Activated T-cell treated with anti-CD3 and anti-CD28 coated beads, Interleukin-2, amount 50 U/mL, for 4 hours (primary cell): Measurements from ENCODE around the gene MDH2. TPM values are rescaled to one million over a fixed set of nuclear protein-coding genes. Genes with fewer than 3 reads are reported as not detected.
"Not testable (repeated sequence)": the region's sequence is repeated elsewhere in the genome, so short reads cannot be mapped to it uniquely, and the experiment has no call there.

ENCODE experiments used
- ATAC-seq, 2 donors: fragments of 200-7000 bp; cut with Tn5 transposase; one replicate each; pipeline ENCODE4 v1.10.0; 2021
- DNase-seq: peaks from one replicate; pipeline ENCODE4 v3.0.0-alpha.2; 2020
- H3K27me3 Mint-ChIP-seq: one replicate; pipeline ENCODE4 v1.8.0; 2021; ENCODE audit warnings: low read depth, mixed read lengths
- H3K36me3 Mint-ChIP-seq: one replicate; pipeline ENCODE4 v1.8.0; 2022; ENCODE audit warnings: mixed read lengths; ENCODE audit not compliant: insufficient read depth
- H3K4me1 Mint-ChIP-seq: one replicate; pipeline ENCODE4 v1.8.0; 2021; ENCODE audit warnings: low read depth, mixed read lengths
- H3K4me3 Mint-ChIP-seq: one replicate; pipeline ENCODE4 v1.8.0; 2021; ENCODE audit warnings: mild to moderate bottlenecking, moderate library complexity, mixed read lengths
- H3K9me3 Mint-ChIP-seq: one replicate; pipeline ENCODE4 v1.8.0; 2021; ENCODE audit warnings: mixed read lengths
- total RNA-seq, 3 donors: library from RNA; stranded (reverse); gene quantifications; one replicate each; pipeline ENCODE4 v1.2.1, GENCODE V29; 2021

MDH2 gene
- total RNA-seq, 3 donors from 2014 or later: 274 to 310 (median 296) TPM

DNA sequence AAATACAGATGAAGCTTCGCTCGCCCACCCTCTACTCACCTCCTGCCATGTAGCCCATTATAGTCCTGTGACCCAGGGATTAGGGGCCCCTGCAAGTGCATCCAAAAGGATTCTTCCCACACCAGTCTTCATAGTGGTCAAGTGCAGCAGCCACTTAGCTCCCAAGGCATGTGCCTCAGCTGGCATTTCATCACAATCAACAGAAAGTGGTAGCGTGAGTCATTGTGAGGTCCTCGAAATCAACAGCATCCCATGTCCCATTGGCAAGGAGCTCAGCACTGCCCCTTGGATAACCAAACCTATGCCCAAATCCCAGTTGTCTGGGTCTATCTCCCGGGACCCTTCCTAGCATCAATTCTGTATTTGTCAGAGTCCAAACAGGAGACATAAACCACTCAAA lies 45.6 kb downstream of the MDH2 start:
- not testable (repeated sequence) for H3K36me3 Mint-ChIP-seq, H3K4me1 Mint-ChIP-seq, H3K9me3 Mint-ChIP-seq, DNase-seq, ATAC-seq, H3K4me3 Mint-ChIP-seq, H3K27me3 Mint-ChIP-seq

GRCh38 chr7:76094326-76094725 lies 46.4 kb downstream of the MDH2 start:
- H3K36me3 Mint-ChIP-seq, H3K4me3 Mint-ChIP-seq, H3K27me3 Mint-ChIP-seq, H3K4me1 Mint-ChIP-seq, H3K9me3 Mint-ChIP-seq, ATAC-seq, DNase-seq: not testable (repeated sequence)

DNA sequence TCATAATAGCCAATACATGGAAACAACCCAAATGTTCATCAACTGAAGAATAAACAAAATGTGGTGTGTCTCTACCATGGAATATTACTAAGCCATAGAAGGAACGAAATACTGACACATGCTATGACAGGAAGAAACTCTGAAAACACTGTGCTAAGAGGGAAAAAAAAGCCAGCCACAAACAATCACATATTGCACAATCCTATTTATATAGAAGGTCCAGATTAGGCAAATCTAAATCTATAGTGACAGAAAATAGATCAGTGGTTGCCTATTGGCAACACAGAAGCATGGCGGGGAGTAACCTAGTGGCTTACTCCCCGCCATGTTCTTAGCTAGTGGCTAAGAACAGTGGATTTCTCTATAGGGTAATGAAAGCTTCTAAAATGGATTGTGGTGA lies 48.0 kb downstream of the MDH2 start:
- ATAC-seq: no peak
- peaks cover 3% of the 10 kb centered on the region for H3K27me3 Mint-ChIP-seq
- H3K4me3 Mint-ChIP-seq: no peak overlapping the region
- DNase-seq: no peak
- no peaks in the 10 kb centered on the region for H3K9me3 Mint-ChIP-seq
- H3K4me1 Mint-ChIP-seq: no peaks in the 10 kb centered on the region
- no peaks in the 10 kb centered on the region for H3K36me3 Mint-ChIP-seq

- DNase-seq, H3K4me1 Mint-ChIP-seq, ATAC-seq, H3K36me3 Mint-ChIP-seq, H3K27me3 Mint-ChIP-seq, H3K4me3 Mint-ChIP-seq, H3K9me3 Mint-ChIP-seq: not testable (repeated sequence)
Measured at GRCh38 chr7:76101693-76102437, 54.0 kb downstream of the MDH2 start.

DNA sequence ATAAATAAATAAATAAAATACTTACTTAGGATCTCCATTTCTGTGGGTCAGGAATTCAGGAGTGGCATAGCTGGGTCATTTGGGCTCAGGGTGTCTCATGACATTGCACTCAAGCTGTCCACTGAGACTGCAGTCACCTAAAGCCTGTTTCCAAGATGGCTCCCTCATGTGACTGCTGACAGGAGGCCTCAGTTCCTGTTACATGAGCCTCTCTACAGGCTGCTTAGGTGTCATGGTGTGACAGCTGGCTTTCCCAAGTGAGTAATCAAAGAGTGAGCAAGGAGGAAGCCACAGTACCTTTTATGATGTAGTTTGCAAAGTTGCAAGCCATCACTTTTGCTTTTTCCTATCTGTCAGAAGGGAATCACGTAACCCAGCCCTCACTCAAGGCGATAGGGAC lies 55.9 kb downstream of the MDH2 start:
- peak; percentile 79 to 83 for ATAC-seq
- H3K4me3 Mint-ChIP-seq, H3K27me3 Mint-ChIP-seq, H3K9me3 Mint-ChIP-seq, DNase-seq, H3K36me3 Mint-ChIP-seq, H3K4me1 Mint-ChIP-seq: not testable (repeated sequence)

DNA sequence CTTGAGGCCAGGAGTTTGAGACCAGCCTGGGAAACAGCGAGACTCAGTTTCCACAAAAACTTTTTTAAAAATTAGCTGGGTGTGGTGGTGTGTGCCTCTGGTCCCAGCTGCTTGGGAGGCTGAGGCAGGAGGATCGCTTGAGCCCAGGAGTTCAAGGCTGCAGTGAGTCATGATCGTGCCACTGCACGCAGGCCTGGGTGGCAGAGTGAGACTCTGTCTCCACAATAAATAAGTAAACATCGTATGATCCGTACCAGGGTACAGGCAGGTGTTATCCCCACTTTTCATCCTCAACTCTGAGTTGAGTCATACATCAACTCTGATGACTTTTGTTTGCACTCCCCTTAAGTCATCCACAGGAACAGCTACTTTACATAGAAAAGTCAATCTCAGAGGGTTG lies 58.2 kb downstream of the MDH2 start:
- H3K4me3 Mint-ChIP-seq, ATAC-seq, DNase-seq, H3K9me3 Mint-ChIP-seq, H3K27me3 Mint-ChIP-seq, H3K36me3 Mint-ChIP-seq, H3K4me1 Mint-ChIP-seq: not testable (repeated sequence)

DNA sequence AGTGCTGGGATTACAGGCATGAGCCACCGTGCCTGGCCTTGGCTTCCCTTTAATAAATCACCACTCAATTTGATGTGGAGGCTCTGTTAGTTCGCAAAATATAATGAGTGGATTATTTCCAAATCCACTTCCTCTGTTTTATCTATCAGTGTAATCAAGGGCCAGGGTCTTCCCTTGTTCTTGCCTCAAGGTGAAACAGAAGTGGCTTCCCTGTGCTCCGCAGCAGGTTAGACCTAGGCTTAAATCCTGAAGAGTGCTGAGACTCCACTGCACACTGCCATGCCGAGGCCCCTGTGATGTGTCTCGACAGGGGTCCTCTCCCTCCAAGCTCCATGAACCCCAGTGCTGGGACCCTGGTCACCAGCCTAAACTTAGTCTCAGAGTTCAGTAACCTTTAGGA lies 59.0 kb downstream of the MDH2 start:
- H3K4me3 Mint-ChIP-seq: no peak overlapping the region
- ATAC-seq: no peak

DNA sequence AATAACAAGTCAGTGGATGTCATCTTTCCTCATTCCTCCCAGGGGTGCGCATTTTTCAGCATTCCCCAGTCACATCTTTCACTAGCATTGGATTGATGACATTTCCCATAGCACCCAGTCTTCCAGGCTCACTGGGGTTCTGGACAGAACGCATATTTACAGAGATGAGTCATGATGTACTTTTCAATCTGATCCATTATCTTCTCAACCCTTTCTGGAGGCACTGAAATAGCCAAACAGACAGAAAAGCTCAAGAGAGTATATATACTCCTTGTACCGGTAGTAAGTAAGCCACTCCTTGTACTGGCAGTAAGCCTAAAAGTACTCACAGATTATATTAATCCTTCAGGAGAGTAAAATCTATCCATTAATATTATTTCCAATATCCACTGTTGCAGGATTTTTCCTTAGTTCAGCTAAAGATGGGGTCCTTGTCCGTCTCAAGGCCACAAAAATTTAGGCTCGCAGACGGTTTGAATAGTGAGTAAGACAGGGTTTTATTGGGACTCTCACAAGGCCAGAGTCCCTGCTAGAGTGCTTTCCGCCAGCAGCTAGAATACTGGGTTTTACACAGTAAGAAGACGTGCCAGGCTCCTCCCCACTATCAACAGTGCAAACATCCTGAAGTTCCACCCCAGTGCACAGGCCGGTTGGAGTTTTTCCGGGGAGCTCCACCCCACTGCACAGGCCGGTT lies 60.8 kb downstream of the MDH2 start:
- H3K4me1 Mint-ChIP-seq: no peaks in the 10 kb centered on the region
- DNase-seq: no peak
- no peaks in the 10 kb centered on the region for H3K36me3 Mint-ChIP-seq
- H3K9me3 Mint-ChIP-seq: no peaks in the 10 kb centered on the region
- H3K27me3 Mint-ChIP-seq: no peaks in the 10 kb centered on the region
- no peak for ATAC-seq
- H3K4me3 Mint-ChIP-seq: no peak overlapping the region

More for the DNA sequence above, 59.0 kb downstream of the MDH2 start:
- DNase-seq: no peak
- Mint-ChIP-seq H3K36me3 (no peaks in the 10 kb centered on the region), H3K4me1 (no peaks in the 10 kb centered on the region), H3K9me3 (no peaks in the 10 kb centered on the region), H3K27me3 (no peaks in the 10 kb centered on the region)

DNA sequence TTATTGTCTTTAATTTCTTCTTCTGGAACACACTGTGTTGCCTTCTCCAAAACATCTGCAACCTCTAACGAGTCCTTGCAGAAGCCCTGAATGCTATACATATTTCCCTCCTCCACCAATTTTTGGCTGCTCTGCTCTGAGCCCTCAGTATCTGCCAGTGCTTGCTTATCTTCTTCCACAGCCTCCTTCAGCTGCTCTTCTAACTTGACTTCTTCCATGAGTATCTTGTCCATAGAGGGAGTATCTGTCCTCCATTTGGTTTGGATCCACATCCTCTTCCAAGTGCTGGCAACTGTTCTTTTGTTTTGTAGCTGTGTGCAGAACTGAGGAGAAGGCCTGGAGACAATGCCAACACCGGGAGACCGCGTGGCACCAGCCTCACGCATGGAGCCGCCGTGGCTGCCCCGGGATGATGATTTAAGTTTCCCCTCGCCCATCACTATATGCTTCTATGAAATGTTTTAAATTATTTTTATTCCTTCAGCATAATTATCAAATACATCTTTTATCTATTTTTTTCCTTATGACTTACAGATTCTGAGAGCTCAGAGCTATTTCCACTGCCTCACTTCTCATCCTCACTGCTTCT lies 65.2 kb downstream of the MDH2 start:
- H3K9me3 Mint-ChIP-seq, H3K27me3 Mint-ChIP-seq, H3K4me1 Mint-ChIP-seq, H3K4me3 Mint-ChIP-seq, DNase-seq, H3K36me3 Mint-ChIP-seq, ATAC-seq: not testable (repeated sequence)

DNA sequence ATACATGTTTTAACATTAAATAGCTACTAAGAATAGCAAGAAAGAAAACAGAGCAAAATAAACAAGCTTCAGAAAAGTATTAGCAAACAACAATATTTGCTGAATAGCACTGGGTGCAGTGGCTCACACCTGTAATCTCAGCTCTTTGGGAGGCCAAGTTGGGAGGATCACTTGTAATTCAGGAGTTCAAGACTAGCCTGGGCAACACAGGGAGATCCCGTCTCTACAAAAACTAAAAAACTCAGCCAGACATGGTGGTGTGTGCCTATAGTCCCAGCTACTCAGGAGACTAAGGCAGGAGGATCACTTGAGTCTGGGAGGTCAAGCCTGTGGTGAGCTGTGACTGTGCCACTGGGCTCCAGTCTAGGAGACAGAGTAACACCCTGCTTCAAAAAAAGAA lies 66.8 kb downstream of the MDH2 start:
- not testable (repeated sequence) for H3K27me3 Mint-ChIP-seq, H3K36me3 Mint-ChIP-seq, H3K4me3 Mint-ChIP-seq, H3K9me3 Mint-ChIP-seq, H3K4me1 Mint-ChIP-seq, DNase-seq, ATAC-seq

Other genes starting within 250 kb of the MDH2 start
- gene CCL24, start 234.3 kb upstream of the MDH2 start, total RNA-seq: not detected
- 10 to 100 TPM; 28.0 to 35.5 (median 33.3) TPM for gene RHBDD2, start 169.1 kb upstream of the MDH2 start, total RNA-seq
- gene POR, start 133.0 kb upstream of the MDH2 start, total RNA-seq: 10 to 100 TPM; 40.8 to 63.6 (median 57.7) TPM
- 10 to 100 TPM; 20.4 to 26.6 (median 20.6) TPM for gene TMEM120A, start 53.5 kb upstream of the MDH2 start, total RNA-seq
- 10 to 100 TPM; 19.6 to 34.5 (median 20.6) TPM for gene STYXL1, start 106 bp upstream of the MDH2 start, total RNA-seq
- under 1 TPM in 1 of 3 donors, not detected in 2; 0.10 TPM for gene SRRM3, start 153.8 kb downstream of the MDH2 start, total RNA-seq